Suprapubic skin (tissue), 4 donors: ENCODE data around the gene CDC42EP4.

Experiments used
- EP300 ChIP-seq: sonication (generic); formaldehyde crosslinking; IDR thresholded peaks from one replicate; pipeline ENCODE4 v1.6.1; 2017; ENCODE audit warnings: antibody characterized with exemption
- POLR2A ChIP-seq, 2 donors: fragments of 450-650 bp; IDR thresholded peaks; one replicate each; pipeline ENCODE4 v1.6.1; 2017; ENCODE audit warnings: antibody characterized with exemption in 2 of 2, mild to moderate bottlenecking in 2 of 2, moderate library complexity in 2 of 2
- POLR2AphosphoS5 ChIP-seq, 3 donors: sonication (generic); formaldehyde crosslinking; IDR thresholded peaks; one replicate each; pipeline ENCODE4 v1.6.1; 2017; ENCODE audit warnings: antibody characterized with exemption in 3 of 3
- TF ChIP-seq, protein P1 (sequence below), 2 donors: fragments of 200-600 bp in 1 of 2; fragments of 450-650 bp in 1 of 2; sonication (generic) in 1 of 2; IDR thresholded peaks; one replicate each; pipeline ENCODE4 v1.5.1; 2016 to 2019; ENCODE audit warnings: antibody characterized with exemption in 2 of 2, mild to moderate bottlenecking in 1 of 2, moderate library complexity in 1 of 2

DNA sequence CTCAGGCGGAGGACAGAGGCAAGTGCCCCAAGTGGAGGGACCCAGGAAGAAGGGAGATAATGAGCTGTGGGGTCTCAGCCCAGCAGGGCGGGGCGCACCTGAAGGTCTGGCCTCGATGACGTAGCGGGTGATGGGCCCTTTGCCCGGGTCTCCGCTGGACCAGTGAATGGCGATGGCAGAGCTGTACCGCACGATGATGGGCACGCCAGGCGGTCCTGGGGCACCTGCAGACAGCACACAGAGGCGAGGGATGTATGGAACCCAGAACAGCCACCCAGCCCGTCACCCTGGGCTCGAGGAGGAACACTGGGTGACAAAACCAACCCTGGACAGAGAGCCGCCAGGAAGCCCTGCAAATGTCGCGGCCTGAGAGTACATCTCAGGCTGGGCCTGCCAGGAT lies 46.2 kb upstream of the CDC42EP4 start:
- no peak for TF ChIP-seq EP300
- TF ChIP-seq, protein P1, sequence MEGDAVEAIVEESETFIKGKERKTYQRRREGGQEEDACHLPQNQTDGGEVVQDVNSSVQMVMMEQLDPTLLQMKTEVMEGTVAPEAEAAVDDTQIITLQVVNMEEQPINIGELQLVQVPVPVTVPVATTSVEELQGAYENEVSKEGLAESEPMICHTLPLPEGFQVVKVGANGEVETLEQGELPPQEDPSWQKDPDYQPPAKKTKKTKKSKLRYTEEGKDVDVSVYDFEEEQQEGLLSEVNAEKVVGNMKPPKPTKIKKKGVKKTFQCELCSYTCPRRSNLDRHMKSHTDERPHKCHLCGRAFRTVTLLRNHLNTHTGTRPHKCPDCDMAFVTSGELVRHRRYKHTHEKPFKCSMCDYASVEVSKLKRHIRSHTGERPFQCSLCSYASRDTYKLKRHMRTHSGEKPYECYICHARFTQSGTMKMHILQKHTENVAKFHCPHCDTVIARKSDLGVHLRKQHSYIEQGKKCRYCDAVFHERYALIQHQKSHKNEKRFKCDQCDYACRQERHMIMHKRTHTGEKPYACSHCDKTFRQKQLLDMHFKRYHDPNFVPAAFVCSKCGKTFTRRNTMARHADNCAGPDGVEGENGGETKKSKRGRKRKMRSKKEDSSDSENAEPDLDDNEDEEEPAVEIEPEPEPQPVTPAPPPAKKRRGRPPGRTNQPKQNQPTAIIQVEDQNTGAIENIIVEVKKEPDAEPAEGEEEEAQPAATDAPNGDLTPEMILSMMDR (IDR thresholded peaks at IDR 0.05), result no peak
- no peak for TF ChIP-seq POLR2A (IDR thresholded peaks at IDR 0.05)
- no peak for TF ChIP-seq POLR2AphosphoS5 (IDR thresholded peaks at IDR 0.05)
